Hepatocyte (in vitro differentiated cells): ENCODE data around the gene RBP5.

Experiments
- CTCF ChIP-seq: fragments of 200-600 bp; sonication (generic); IDR thresholded peaks from 2 replicates; pipeline ENCODE4 v1.5.1; 2016; ENCODE audit warnings: antibody characterized with exemption, mild to moderate bottlenecking; ENCODE audit not compliant: poor library complexity
- EZH2 ChIP-seq: fragments of 200-600 bp; sonication (generic); IDR thresholded peaks from 2 replicates; pipeline ENCODE4 v1.6.1; 2016; ENCODE audit warnings: antibody characterized with exemption, mild to moderate bottlenecking, borderline replicate concordance
- EZH2phosphoT487 ChIP-seq: fragments of 200-600 bp; sonication (generic); IDR thresholded peaks from one replicate; pipeline ENCODE4 v1.6.1; 2018; ENCODE audit warnings: antibody characterized with exemption, mild to moderate bottlenecking, low read depth, moderate library complexity; ENCODE audit not compliant: unreplicated experiment, severe bottlenecking

- TF ChIP-seq EZH2 (no peak), CTCF (peak; percentile 93), EZH2phosphoT487 (no peak)
These were observed 36.3 kb downstream of the RBP5 start, which contains the start of gene C1R for GRCh38 chr12:7092229-7092985.
